IMR-90 (cell line): ENCODE data around the gene RBBP8. TPM values are rescaled to one million over a fixed set of nuclear protein-coding genes. Genes with fewer than 3 reads are reported as not detected.
A peak's percentile ranks its signal among the peaks of the same experiment; 100 is the strongest.

Source experiments
- ATAC-seq: fragments of 200-7000 bp; cut with Tn5 transposase; 2 replicates; pipeline ENCODE4 v1.9.1; 2020; ENCODE audit warnings: low read depth, mild to moderate bottlenecking, moderate library complexity
- BruUV-seq: library from RNA; stranded (reverse); fragments of 400-500 nt; replicated peaks from 2 replicates; lab custom pipeline; 2021; lab: Mats Ljungman, UMichigan
- CTCF ChIA-PET: fragments of 300-600 bp; formaldehyde crosslinking; extraction: SDS; loops from one replicate; lab custom pipeline; 2021; ENCODE audit warnings: antibody characterized with exemption; lab: Yijun Ruan, JAX
- POLR2A ChIA-PET: fragments of 300-600 bp; sonication (Branson Sonifier 250); formaldehyde crosslinking; loops from one replicate; lab custom pipeline; 2022; ENCODE audit warnings: antibody characterized with exemption; ENCODE audit not compliant: unreplicated experiment; lab: Charles Lee
- DNase-seq: peaks from one replicate; pipeline ENCODE4 v3.0.0; 2013
- H2AFZ ChIP-seq: replicated peaks from 2 replicates; pipeline ENCODE3; 2013; ENCODE audit warnings: low read length, mild to moderate bottlenecking; ENCODE audit not compliant: poor library complexity
- H2AK5ac ChIP-seq: 2 replicates; pipeline ENCODE4 v1.6.1; 2013; ENCODE audit warnings: low read depth, low read length, inconsistent platforms
- H2AK9ac ChIP-seq: replicated peaks from 2 replicates; pipeline ENCODE3; 2013; ENCODE audit warnings: mild to moderate bottlenecking, low read depth, low read length, moderate library complexity; ENCODE audit not compliant: poor library complexity
- H2BK120ac ChIP-seq: 2 replicates; pipeline ENCODE4 v1.6.1; 2013; ENCODE audit warnings: low read depth, low read length, inconsistent platforms
- H2BK15ac ChIP-seq: 3 replicates; pipeline ENCODE4 v1.6.1; 2013; ENCODE audit warnings: low read depth, low read length, inconsistent platforms
- H2BK20ac ChIP-seq: 2 replicates; pipeline ENCODE4 v1.6.1; 2013; ENCODE audit warnings: low read depth, mild to moderate bottlenecking, inconsistent platforms, low read length, moderate library complexity
- H2BK5ac ChIP-seq: 2 replicates; pipeline ENCODE4 v1.6.1; 2013; ENCODE audit warnings: mild to moderate bottlenecking, low read depth, low read length, inconsistent platforms; ENCODE audit not compliant: poor library complexity, severe bottlenecking
- H3K14ac ChIP-seq: replicated peaks from 2 replicates; pipeline ENCODE4 v1.6.1; 2013; ENCODE audit warnings: low read depth, low read length, inconsistent platforms
- H3K18ac ChIP-seq: 2 replicates; pipeline ENCODE4 v1.6.1; 2013; ENCODE audit warnings: low read depth, low read length, control low read depth
- H3K23ac ChIP-seq: 2 replicates; pipeline ENCODE4 v1.6.1; 2013; ENCODE audit warnings: low read depth, low read length, inconsistent platforms
- H3K27ac ChIP-seq: 2 replicates; pipeline ENCODE4 v1.5.1; 2013; ENCODE audit warnings: mild to moderate bottlenecking, control low read depth, low read length; ENCODE audit not compliant: insufficient read depth
- H3K27me3 ChIP-seq: 2 replicates; pipeline ENCODE4 v1.6.1; 2013; ENCODE audit warnings: low read length; ENCODE audit not compliant: control insufficient read depth, insufficient read depth
- H3K36me3 ChIP-seq: 2 replicates; pipeline ENCODE4 v1.6.1; 2013; ENCODE audit warnings: low read length, mixed read lengths; ENCODE audit not compliant: control insufficient read depth, insufficient read depth
- H3K4ac ChIP-seq: 2 replicates; pipeline ENCODE4 v1.6.1; 2013; ENCODE audit warnings: low read depth, low read length, inconsistent platforms
- H3K4me1 ChIP-seq: 2 replicates; pipeline ENCODE4 v1.6.1; 2013; ENCODE audit warnings: low read length, mixed read lengths; ENCODE audit not compliant: control insufficient read depth, insufficient read depth
- H3K4me2 ChIP-seq: 2 replicates; pipeline ENCODE4 v1.6.1; 2013; ENCODE audit warnings: low read depth, mild to moderate bottlenecking, control low read depth, low read length, moderate library complexity
- H3K4me3 ChIP-seq: 2 replicates; pipeline ENCODE4 v1.5.1; 2013; ENCODE audit warnings: low read depth, mild to moderate bottlenecking, control low read depth, low read length, moderate library complexity; ENCODE audit not compliant: insufficient read depth
- H3K56ac ChIP-seq: 2 replicates; pipeline ENCODE4 v1.6.1; 2013; ENCODE audit warnings: low read length, inconsistent platforms; ENCODE audit not compliant: insufficient read depth; ENCODE audit errors: extremely low read depth
- H3K79me1 ChIP-seq, 2 experiments: 2 replicates each; pipeline ENCODE4 v1.6.1; 2013; ENCODE audit warnings: low read length in 2 of 2, inconsistent platforms in 1 of 2, low read depth in 1 of 2
- H3K9ac ChIP-seq: 2 replicates; pipeline ENCODE4 v1.6.1; 2013; ENCODE audit warnings: low read depth, low read length, control low read depth
- H3K9me1 ChIP-seq: 2 replicates; pipeline ENCODE4 v1.6.1; 2013; ENCODE audit warnings: low read length, inconsistent platforms; ENCODE audit not compliant: insufficient read depth
- H3K9me3 ChIP-seq: 2 replicates; pipeline ENCODE4 v1.6.1; 2013; ENCODE audit warnings: low read length; ENCODE audit not compliant: control insufficient read depth, insufficient read depth
- H4K20me1 ChIP-seq: 2 replicates; pipeline ENCODE4 v1.6.1; 2013; ENCODE audit warnings: low read length, inconsistent platforms; ENCODE audit not compliant: insufficient read depth
- H4K5ac ChIP-seq: 2 replicates; pipeline ENCODE4 v1.6.1; 2013; ENCODE audit warnings: mild to moderate bottlenecking, low read depth, low read length, control low read depth
- H4K8ac ChIP-seq, 2 experiments: 2 replicates each; pipeline ENCODE4 v1.6.1; 2013; ENCODE audit warnings: low read depth in 2 of 2, low read length in 2 of 2, control low read depth in 1 of 2, inconsistent platforms in 1 of 2
- H4K91ac ChIP-seq: 2 replicates; pipeline ENCODE4 v1.6.1; 2013; ENCODE audit warnings: low read depth, low read length, inconsistent platforms; ENCODE audit not compliant: insufficient read depth
- BHLHE40 ChIP-seq: fragments of 150-350 bp; IDR thresholded peaks from 2 replicates; pipeline ENCODE4 v1.6.1; 2016; ENCODE audit warnings: mild to moderate bottlenecking, low read depth, low read length
- CHD1 ChIP-seq: IDR thresholded peaks from 2 replicates; pipeline ENCODE4 v1.6.1; 2012; ENCODE audit warnings: low read depth, low read length, improper control_type of control experiment
- FOS ChIP-seq: fragments of 150-350 bp; IDR thresholded peaks from 2 replicates; pipeline ENCODE4 v1.6.1; 2016; ENCODE audit warnings: low read depth, low read length
- MAFK ChIP-seq: IDR thresholded peaks from 2 replicates; pipeline ENCODE4 v1.6.1; 2012; ENCODE audit warnings: low read depth, low read length, improper control_type of control experiment
- MAZ ChIP-seq: IDR thresholded peaks from 2 replicates; pipeline ENCODE4 v1.6.1; 2012; ENCODE audit warnings: low read depth, mild to moderate bottlenecking, low read length, improper control_type of control experiment, moderate library complexity, borderline replicate concordance
- MXI1 ChIP-seq: IDR thresholded peaks from 2 replicates; pipeline ENCODE4 v1.6.1; 2012; ENCODE audit warnings: low read depth, mild to moderate bottlenecking, low read length, moderate library complexity, borderline replicate concordance
- POLR2A ChIP-seq: IDR thresholded peaks from 2 replicates; pipeline ENCODE4 v1.6.1; 2012; ENCODE audit warnings: mild to moderate bottlenecking, low read depth, low read length
- RAD21 ChIP-seq: IDR thresholded peaks from 2 replicates; pipeline ENCODE4 v1.6.1; 2012; ENCODE audit warnings: low read length, improper control_type of control experiment
- RFX5 ChIP-seq: IDR thresholded peaks from 2 replicates; pipeline ENCODE4 v1.8.0; 2012; ENCODE audit warnings: low read depth, mild to moderate bottlenecking, low read length, moderate library complexity
- SMC3 ChIP-seq: fragments of 150-350 bp; IDR thresholded peaks from 2 replicates; pipeline ENCODE4 v1.6.1; 2016; ENCODE audit warnings: low read depth, mild to moderate bottlenecking, antibody characterized with exemption, low read length, moderate library complexity
- WGBS, 2 experiments: methylation state at CpG; one replicate each; pipeline versions ENCODE4 v1.1.5 to v1.1.7; 2013; ENCODE audit warnings: missing lambda C conversion rate in 2 of 2; ENCODE audit not compliant: insufficient read length in 1 of 2; ENCODE audit errors: extremely low coverage in 2 of 2; 5-methylcytosine and 5-hydroxymethylcytosine counted together
- dilution Hi-C: fragments of 300-500 bp; cut with HindIII; formaldehyde crosslinking; loops from one replicate; pipeline ENCODE4 v1.14.3; 2018; ENCODE audit warnings: low sequenced_read_pairs; ENCODE audit not compliant: unreplicated experiment
- in situ Hi-C: fragments of 300-500 bp; cut with MboI; formaldehyde crosslinking; loops from 3 replicates; pipeline ENCODE4 v1.14.3; 2019; ENCODE audit warnings: low sequenced_read_pairs, inconsistent platforms, mixed read lengths
- intact Hi-C: fragments of 100-400 bp; cut with micrococcal nuclease; formaldehyde crosslinking; loops from 2 replicates; pipeline ENCODE4 v1.10.0; 2022
- polyA plus RNA-seq, 3 experiments: library from polyadenylated mRNA; depleted of rRNA; stranded (reverse); fragments of >200 nt; gene quantifications; 2 replicates each; pipeline ENCODE4 v1.2.3, GENCODE V29; 2012; ENCODE audit warnings: low replicate concordance in 1 of 3
- total RNA-seq: library from RNA; depleted of rRNA; stranded (reverse); fragments of >200 nt; gene quantifications from 2 replicates; pipeline ENCODE4 v1.2.3, GENCODE V29; 2012
- TF ChIP-seq, protein P1 (sequence below): conservative IDR thresholded peaks from 2 replicates; pipeline ENCODE4 v1.5.1; 2012; ENCODE audit warnings: mild to moderate bottlenecking, low read depth, low read length, improper control_type of control experiment
- TF ChIP-seq, protein P2 (sequence below): fragments of 150-350 bp; IDR thresholded peaks from 2 replicates; pipeline ENCODE4 v1.6.1; 2017; ENCODE audit warnings: mild to moderate bottlenecking, antibody characterized with exemption, low read length, low read depth
- TF ChIP-seq, protein P3 (sequence below): fragments of 150-350 bp; IDR thresholded peaks from 2 replicates; pipeline ENCODE4 v1.6.1; 2016; ENCODE audit warnings: low read depth, mild to moderate bottlenecking, low read length, moderate library complexity, borderline replicate concordance

Gene RBBP8
- total and polyA plus RNA-seq, 2 of the 4 experiments (the other 2 are of a cell fraction), result 12.0 to 21.1 TPM

DNA sequence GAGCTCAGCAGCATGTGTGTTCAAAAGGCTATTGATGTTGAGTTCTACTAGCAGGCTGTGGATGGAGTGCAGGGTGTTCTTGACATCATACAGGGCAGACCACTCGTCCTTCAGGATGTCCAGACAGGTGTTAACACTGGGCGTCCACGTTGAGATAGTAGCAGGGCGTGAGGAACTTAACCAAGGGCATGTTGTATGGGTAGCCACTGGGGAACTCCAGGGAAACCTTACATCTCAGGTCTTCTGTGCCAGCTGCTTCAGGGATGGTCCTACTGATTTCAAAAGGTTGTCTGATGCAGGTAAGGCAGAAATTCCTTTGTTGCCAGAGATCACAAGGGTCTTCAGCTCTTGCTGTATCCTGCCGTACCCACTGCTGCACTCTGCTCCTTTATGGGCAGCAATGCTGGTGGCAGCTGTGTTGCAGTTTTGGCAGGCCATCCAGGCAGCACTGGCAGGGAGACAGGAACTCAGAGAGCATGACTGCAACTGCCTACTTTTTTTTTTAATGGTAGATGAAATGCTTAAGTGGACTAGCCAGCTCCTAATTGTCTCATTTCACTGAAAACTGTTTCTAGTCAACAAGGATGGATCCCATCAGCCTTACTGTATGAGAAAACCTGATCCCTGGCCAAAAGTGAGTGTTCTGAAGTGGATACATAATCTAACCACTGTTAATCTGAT lies 32.4 kb upstream of the RBBP8 start:
- Histone ChIP-seq H3K4me2 (no peak overlapping the region), H3K36me3 (no peaks in the 10 kb centered on the region), H3K18ac (no peak overlapping the region), H2BK120ac (no peak overlapping the region), H3K9me1 (no peaks in the 10 kb centered on the region; the same call in 1 of the 2 replicates), H2AK5ac (no peak overlapping the region), H2AK9ac (no peak overlapping the region), H3K4ac (no peak overlapping the region), H2BK15ac (no peak overlapping the region), H3K27ac (no peak overlapping the region), H3K14ac (no peak overlapping the region), H2AFZ (no peak overlapping the region), H3K9me3 (no peaks in the 10 kb centered on the region), H3K23ac (peak overlapping the region; percentile 42; the same call in 1 of the 2 replicates), H2BK5ac (no peak overlapping the region), H3K56ac (no peak overlapping the region), H4K8ac (no peak overlapping the region), H3K27me3 (peaks cover 2% of the 10 kb centered on the region; the same call in 1 of the 2 replicates), H3K79me1 (no peaks in the 10 kb centered on the region), H4K91ac (no peak overlapping the region), H3K4me3 (no peak overlapping the region), H3K4me1 (no peaks in the 10 kb centered on the region), H4K20me1 (no peaks in the 10 kb centered on the region), H4K5ac (no peak overlapping the region), H2BK20ac (no peak overlapping the region), H3K9ac (no peak overlapping the region)
- ATAC-seq, result no peak
- no TSS peak for BruUV-seq
- DNase-seq, result peak; percentile 3
- 73% methylated on average over 4 of the region's 5 CpGs; no CpG with 5 or more reads in 1 of the 2 experiments for WGBS, 2 experiments
- TF ChIP-seq RFX5 (no peak), RAD21 (no peak), BHLHE40 (no peak), FOS (no peak), MAFK (no peak), SMC3 (no peak), CHD1 (no peak), POLR2A (no peak), MAZ (no peak), MXI1 (no peak)
- TF ChIP-seq, protein P1, sequence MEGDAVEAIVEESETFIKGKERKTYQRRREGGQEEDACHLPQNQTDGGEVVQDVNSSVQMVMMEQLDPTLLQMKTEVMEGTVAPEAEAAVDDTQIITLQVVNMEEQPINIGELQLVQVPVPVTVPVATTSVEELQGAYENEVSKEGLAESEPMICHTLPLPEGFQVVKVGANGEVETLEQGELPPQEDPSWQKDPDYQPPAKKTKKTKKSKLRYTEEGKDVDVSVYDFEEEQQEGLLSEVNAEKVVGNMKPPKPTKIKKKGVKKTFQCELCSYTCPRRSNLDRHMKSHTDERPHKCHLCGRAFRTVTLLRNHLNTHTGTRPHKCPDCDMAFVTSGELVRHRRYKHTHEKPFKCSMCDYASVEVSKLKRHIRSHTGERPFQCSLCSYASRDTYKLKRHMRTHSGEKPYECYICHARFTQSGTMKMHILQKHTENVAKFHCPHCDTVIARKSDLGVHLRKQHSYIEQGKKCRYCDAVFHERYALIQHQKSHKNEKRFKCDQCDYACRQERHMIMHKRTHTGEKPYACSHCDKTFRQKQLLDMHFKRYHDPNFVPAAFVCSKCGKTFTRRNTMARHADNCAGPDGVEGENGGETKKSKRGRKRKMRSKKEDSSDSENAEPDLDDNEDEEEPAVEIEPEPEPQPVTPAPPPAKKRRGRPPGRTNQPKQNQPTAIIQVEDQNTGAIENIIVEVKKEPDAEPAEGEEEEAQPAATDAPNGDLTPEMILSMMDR, result no peak
- TF ChIP-seq, protein P2, sequence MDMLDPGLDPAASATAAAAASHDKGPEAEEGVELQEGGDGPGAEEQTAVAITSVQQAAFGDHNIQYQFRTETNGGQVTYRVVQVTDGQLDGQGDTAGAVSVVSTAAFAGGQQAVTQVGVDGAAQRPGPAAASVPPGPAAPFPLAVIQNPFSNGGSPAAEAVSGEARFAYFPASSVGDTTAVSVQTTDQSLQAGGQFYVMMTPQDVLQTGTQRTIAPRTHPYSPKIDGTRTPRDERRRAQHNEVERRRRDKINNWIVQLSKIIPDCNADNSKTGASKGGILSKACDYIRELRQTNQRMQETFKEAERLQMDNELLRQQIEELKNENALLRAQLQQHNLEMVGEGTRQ, result no peak
- TF ChIP-seq, protein P3, sequence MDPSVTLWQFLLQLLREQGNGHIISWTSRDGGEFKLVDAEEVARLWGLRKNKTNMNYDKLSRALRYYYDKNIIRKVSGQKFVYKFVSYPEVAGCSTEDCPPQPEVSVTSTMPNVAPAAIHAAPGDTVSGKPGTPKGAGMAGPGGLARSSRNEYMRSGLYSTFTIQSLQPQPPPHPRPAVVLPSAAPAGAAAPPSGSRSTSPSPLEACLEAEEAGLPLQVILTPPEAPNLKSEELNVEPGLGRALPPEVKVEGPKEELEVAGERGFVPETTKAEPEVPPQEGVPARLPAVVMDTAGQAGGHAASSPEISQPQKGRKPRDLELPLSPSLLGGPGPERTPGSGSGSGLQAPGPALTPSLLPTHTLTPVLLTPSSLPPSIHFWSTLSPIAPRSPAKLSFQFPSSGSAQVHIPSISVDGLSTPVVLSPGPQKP, result no peak
- in situ Hi-C loops (no loop called here), dilution Hi-C loops (no loop called here), intact Hi-C loops (no loop called here)
- POLR2A ChIA-PET, result no interaction called here
- CTCF ChIA-PET, result no interaction called here
